HG03097 (cell line): ENCODE results near the gene PARVB.

Source experiments
- ATAC-seq: cut with Tn5 transposase; IDR thresholded peaks from one replicate; pipeline ENCODE4 v1.9.1; 2021; ENCODE audit not compliant: unreplicated experiment, low FRiP score

The PARVB gene, protein sequence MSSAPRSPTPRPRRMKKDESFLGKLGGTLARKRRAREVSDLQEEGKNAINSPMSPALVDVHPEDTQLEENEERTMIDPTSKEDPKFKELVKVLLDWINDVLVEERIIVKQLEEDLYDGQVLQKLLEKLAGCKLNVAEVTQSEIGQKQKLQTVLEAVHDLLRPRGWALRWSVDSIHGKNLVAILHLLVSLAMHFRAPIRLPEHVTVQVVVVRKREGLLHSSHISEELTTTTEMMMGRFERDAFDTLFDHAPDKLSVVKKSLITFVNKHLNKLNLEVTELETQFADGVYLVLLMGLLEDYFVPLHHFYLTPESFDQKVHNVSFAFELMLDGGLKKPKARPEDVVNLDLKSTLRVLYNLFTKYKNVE

DNA sequence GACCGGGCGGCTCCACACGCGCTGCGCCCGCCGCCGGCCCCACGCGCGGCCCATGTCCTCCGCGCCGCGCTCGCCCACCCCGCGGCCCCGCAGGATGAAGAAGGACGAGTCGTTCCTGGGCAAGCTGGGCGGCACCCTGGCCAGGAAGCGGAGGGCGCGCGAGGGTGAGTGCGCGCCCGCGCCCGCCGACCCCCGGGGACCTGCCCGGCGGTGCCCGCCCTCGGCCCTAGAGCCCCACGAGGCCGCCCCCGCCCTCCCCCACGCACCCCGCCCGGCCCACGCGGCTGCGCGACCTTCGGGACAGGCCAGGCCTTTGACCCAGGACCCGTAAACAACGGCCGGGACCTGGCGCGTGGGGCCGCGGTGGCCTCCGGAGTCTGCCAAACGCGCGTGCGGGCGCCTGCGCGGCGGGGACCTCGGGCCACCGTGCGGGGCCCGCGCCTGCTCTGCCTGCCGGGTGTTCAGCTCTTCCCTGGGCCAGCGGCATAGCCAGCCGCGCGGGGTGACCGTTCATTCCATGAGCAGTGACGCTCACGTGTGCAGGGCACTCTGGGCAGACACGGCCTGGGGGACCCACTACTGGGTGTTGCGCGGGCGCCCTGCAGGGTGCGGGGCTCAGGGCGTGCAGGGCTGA, at the start of gene PARVB:
TSS of gene PARVB (plus strand) at position 15 of the 634 bp plus-strand sequence. CDS start at position 53, 38 bp downstream.
- ATAC-seq = no peak

DNA sequence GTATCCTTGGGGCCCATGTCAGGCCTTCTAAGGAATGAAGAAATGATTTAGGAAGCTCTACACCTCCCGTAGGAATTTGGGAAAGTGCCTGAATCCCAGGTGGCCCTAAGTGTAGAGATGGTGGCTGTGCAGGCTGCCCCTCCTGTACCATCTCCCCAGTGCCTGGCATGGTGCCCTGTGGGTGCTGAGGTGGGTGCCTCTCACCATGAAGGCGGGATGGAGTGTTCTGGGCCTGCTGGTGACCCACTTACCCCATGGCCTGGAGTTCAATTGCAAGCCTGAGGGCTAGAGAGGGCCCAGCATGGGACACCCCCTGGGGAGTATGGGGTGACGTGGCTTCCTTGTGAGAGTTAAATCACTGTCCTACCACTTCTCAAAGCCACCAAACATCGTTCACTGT, 49.1 kb upstream of the PARVB start:
- ATAC-seq = no peak

DNA sequence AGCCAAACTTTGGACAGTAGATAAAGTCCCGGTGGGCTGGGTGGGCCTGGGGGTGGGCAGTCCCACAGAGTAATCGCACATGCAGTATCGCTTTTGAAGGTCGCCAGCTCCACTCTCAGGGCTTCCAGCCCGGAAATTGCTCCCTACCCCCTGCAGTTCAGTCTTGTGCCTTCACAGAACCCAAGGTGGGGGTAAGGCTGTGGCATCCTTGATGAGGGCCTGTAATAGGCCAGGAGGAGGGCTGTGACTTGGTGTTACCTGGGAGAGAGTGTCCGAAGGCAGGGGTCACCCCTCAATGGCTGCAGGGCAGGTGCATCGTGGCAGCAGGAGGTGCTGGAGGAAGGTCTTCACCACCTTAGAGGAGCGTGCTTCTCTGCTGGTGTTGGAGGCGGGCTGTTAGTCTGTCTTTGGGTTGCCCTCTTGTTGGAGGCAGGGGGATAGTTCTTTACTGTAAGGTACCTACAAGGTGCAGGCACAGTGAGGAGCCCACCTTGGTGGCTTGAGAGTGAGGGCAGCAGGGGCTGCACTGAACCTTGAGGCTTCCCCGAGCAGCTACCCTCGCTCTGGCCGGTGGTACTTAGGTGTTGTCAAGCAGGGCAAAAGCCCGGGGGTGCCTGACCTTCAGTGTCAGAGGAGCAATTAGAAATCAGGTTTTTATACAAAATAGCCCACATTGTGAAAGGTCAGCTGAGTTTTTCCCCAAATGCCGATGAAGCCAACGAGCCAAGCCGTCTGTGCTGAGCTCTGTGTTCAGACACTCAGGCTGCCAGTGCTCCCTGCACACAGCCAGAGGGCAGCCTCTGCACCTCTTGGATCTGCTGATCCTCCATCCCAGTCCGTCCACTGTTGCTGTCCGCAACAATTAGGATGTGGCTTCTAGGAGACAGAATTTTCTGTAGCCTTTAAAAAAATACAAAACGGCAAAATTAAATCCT, 47.0 kb upstream of the PARVB start:
- no peak for ATAC-seq

DNA sequence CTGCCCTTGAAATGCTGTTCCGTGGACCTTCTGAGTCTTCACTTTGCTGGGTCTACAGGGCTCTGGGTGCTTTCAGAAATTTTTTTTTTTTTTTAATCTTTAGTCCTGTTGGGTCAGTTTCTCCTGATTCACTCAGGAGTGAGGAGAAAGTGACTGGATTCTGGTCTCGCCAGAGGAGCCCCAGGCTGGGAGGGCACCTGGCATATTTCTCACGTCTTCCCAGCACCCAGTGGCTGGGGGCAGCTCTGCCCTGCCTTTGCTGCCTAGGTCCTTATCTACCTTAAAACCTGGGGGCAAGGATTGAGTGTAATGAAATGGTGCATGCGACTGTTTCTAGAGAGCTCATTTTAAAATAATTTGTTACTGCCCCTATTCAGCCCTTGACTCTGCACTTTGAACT, 45.5 kb upstream of the PARVB start:
- no peak for ATAC-seq

GRCh38 chr22:43980579-43980978, 43.5 kb upstream of the PARVB start:
- no peak for ATAC-seq

- no peak for ATAC-seq
Observed at GRCh38 chr22:43980996-43981395, 43.1 kb upstream of the PARVB start.

DNA sequence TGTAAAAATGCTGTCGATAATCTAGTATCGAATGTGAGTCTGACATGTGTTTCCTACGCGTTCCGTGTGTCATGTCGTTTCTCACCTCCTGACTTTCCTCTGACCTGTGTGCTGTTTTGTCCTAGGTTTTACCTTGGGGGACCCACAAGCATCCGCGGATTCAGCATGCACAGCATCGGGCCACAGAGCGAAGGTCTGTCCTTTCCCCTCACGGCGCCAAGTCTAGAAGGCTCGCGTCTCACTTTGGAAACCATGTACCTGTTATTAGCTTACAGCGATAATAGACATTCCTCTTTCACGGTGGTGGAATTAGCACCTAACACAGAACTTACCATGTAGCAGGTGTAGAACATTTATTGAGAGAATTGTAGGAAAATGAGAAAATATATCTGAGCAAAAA, 40.3 kb upstream of the PARVB start:
- ATAC-seq = no peak

DNA sequence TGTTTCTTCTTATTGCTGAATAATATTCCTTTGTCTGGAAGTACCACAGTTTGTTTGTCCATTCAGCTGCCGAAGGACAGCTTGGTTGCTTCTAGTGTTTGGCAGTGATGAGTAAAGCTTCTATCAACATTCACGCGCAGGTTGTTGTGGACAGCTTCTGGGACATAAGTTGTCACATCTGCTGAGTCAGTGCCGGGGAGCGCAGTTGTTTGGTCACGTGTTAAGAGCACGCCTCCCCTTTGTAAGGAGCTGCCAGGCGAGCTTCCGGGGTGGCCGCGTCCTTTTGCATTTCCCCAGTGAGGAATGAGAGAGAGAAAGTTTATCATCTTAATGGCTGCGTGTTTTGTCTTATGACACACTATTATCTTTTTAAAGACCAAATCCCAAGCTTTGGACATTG, 38.6 kb upstream of the PARVB start:
- no peak for ATAC-seq

DNA sequence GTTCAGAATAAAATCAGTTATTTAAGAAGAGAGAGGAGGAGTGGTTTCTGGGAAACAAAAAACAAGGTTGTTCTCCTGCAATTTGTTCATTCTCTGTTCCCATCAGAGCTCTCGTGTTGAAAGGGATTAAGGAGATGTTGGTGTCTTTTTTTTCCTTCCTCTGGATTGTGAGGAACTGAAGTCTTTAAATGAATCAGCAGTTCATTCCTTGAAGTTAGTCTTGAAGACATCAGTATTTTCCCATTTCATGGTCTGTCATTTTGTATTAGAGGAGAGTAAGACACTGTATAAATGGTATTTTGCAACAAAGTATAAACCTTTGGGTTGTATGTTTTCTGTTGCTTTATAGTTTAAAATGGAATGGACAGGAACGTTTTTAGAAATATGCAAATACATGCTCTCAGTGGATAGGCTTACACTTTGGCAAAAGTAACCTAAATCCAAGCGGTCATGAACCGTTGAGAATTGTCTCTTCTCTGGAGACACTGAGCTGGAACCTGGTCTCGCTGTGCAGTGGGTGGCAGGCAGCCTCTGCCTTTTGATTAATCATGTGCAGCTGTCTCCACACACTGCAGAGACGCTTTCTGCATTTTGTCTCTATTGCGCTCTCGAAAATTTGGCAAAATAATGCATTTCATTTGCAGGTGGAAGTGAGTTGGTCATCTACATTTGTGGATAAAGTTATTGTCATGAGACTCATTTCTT, 35.8 kb upstream of the PARVB start:
- no peak for ATAC-seq

DNA sequence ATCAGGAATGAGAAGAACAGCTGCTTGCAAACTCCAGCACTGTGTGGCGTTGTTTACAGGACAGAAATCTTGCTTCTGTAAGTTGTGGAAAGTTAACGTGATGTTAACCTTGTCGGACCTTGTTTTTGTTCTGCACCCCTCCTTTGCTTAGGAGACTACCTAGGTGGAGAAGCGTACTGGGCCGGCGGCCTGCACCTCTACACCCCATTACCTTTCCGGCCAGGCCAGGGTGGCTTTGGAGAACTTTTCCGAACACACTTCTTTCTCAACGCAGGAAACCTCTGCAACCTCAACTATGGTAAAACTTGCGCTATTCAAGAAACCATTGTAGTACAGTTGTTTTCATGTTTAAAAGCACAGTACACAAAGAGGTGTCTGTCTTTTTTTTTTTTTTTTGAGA, 35.1 kb upstream of the PARVB start:
- no peak for ATAC-seq

DNA sequence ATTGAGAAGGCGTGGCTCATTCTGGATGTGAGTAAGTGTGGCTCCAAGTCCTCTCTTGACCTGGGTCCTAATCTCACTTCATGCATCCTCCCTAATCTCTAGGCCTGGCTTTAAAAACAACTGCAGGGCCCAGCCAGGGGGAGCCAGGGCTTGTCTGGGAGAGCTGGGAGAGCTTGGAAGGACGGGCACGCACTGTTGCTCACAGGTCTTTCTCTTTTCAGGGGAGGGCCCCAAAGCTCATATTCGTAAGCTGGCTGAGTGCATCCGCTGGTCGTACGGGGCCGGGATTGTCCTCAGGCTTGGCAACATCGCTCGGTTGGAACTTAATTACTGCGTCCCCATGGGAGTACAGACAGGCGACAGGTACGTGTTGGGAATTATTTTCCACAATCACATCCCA, 34.1 kb upstream of the PARVB start:
- no peak for ATAC-seq

DNA sequence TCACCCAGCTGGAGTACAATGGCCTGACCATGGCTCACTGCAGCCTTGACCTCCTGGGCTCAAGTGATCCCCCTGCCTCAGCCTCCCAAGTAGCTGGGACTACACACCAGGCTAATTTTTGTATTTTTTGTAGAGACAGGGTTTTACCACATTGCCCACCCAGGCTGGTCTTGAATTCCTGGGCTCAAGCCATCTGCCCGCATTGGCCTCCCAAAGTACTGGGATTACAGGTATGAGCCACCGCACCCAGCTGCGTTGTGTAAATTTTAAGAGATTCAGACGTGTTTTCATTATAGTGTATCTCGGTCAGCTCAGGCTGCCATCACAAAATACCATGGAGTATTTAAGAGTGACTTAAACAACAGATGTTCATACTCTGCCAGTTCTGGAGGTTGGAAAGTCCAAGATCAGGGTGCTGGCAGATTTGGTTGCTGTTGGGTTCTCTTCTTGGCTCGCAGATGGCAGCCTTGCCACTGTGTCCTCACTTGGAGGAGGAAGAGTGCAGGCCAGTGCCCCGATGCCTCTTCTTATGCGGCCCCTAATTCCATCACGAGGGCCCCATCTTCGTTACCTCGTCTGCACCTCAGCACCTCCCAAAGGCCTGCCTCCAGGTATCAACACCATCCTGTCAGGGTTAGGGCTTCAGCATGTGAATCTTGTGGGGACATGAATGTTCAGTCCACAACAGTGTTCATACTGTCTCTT, 32.6 kb upstream of the PARVB start:
- ATAC-seq = no peak

DNA sequence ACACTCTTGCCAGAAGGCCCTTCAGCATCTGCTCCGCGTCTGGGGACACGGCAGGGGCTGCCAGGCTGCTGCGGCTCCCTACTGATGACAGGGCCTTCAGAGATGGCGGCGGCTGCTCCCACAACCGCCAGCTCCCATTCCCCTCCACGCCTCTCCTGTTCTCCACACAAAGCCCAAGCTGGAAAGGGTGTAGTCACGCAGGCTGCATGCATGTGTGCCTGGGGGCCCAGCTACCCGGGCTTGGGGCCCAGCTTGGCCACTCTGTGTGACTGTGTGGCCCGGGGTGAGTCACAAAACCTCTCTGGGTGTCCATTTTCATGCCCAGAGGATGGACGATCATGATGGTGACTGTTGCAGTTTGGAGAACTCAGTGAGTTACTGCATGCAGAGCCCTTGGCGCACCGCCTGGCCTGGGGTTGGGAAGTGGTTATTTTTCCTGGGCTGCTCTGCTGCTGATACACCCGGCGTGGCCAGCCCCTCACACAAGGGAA, 31.7 kb upstream of the PARVB start:
- no peak for ATAC-seq

GRCh38 chr22:43993072-43993760, 30.9 kb upstream of the PARVB start:
- no peak for ATAC-seq

GRCh38 chr22:43994006-43994405, 30.1 kb upstream of the PARVB start:
- ATAC-seq = no peak

DNA sequence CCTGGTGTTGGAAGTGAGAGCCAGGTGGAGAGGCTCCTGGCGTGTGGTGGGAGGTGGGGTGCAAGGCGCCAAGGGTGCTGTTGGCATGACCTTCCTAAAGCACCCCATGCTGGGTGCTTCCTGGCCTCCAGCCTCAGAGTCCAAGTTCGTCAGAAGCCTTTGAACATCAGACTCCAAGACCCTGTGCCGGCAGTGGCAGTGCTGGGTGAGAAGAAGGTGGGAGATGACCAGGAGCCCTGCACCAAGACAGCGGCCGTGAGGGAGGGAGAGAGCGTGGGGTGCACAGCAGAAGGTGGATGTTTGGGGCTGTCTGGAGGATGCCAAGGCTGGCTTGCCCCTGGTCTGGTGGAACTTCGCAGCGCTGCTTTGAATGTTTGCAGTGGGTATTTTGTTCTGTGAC, 29.7 kb upstream of the PARVB start:
- no peak for ATAC-seq

GRCh38 chr22:43995057-43995685, 28.9 kb upstream of the PARVB start:
- ATAC-seq = no peak

- no peak for ATAC-seq
Observed at GRCh38 chr22:43995798-43996169, 28.3 kb upstream of the PARVB start.
